ENCODE results near the gene LRRIQ4.

LRRIQ4 gene

GRCh38 chr3:169855514-169855913 is 42.8 kb downstream of the LRRIQ4 start:
- DNase-seq (ENCODE audit: low spot score) = no peak

GRCh38 chr3:169857811-169858210 is 45.1 kb downstream of the LRRIQ4 start:
- no peak for DNase-seq (ENCODE audit: low spot score)

GRCh38 chr3:169861871-169862270 is 49.2 kb downstream of the LRRIQ4 start:
- no peak for DNase-seq (ENCODE audit: low spot score)

GRCh38 chr3:169863458-169863899 is 50.8 kb downstream of the LRRIQ4 start:
- DNase-seq (ENCODE audit: low spot score) = peak; percentile 71

GRCh38 chr3:169864270-169864669 is 51.6 kb downstream of the LRRIQ4 start:
- no peak for DNase-seq (ENCODE audit: low spot score)

- DNase-seq (ENCODE audit: low spot score) = peak; percentile 14
Observed at GRCh38 chr3:169865176-169865767, 52.6 kb downstream of the LRRIQ4 start.

GRCh38 chr3:169867584-169868210 is 55.0 kb downstream of the LRRIQ4 start:
- DNase-seq (ENCODE audit: low spot score) = no peak

GRCh38 chr3:169868369-169868768 is 55.7 kb downstream of the LRRIQ4 start:
- no peak for DNase-seq (ENCODE audit: low spot score)

GRCh38 chr3:169869484-169870220 is 57.0 kb downstream of the LRRIQ4 start, which contains the start of gene LRRC31:
TSS of gene LRRC31 (minus strand) at chr3:169869935. CDS start at chr3:169869807, 128 bp downstream.
- no peak for DNase-seq (ENCODE audit: low spot score)

- no peak for DNase-seq (ENCODE audit: low spot score)
Observed at GRCh38 chr3:169871129-169871886, 58.6 kb downstream of the LRRIQ4 start.

- DNase-seq (ENCODE audit: low spot score) = no peak
Observed at GRCh38 chr3:169879013-169879557, 66.4 kb downstream of the LRRIQ4 start.

GRCh38 chr3:169879845-169880575 is 67.3 kb downstream of the LRRIQ4 start:
- DNase-seq (ENCODE audit: low spot score) = no peak

GRCh38 chr3:169880576-169881250 is 68.0 kb downstream of the LRRIQ4 start:
- no peak for DNase-seq (ENCODE audit: low spot score)

- no peak for DNase-seq (ENCODE audit: low spot score)
Observed at GRCh38 chr3:169886671-169887070, 74.0 kb downstream of the LRRIQ4 start.

Measured in CD4-positive, alpha-beta T cell treated with Interleukin-2 at 100 ng/mL for 4 hours (primary cell).